T follicular helper cell (primary cell): ENCODE measurements around the gene C20orf204.
"Not testable (repeated sequence)": the region's sequence is repeated elsewhere in the genome, so short reads cannot be mapped to it uniquely, and the experiment has no call there.

ENCODE experiments used
- DNase-seq: peaks from one replicate; pipeline ENCODE4 v3.0.0-alpha.2; 2020; ENCODE audit warnings: low read depth

C20orf204 gene

GRCh38 chr20:64083378-64083803, 47.4 kb downstream of the C20orf204 start:
- DNase-seq = peak; percentile 45

GRCh38 chr20:64083804-64084684, 48.1 kb downstream of the C20orf204 start, which contains the start of gene LKAAEAR1:
Gene LKAAEAR1, minus strand, starts transcription at chr20:64084398. Its CDS starts 179 bp downstream, at chr20:64084219.
- no peak for DNase-seq

- no peak for DNase-seq
Observed at GRCh38 chr20:64084685-64085152, 48.7 kb downstream of the C20orf204 start.

- DNase-seq = no peak
Observed at GRCh38 chr20:64086801-64087200, 50.8 kb downstream of the C20orf204 start.

GRCh38 chr20:64087226-64087825, 51.3 kb downstream of the C20orf204 start:
- DNase-seq = not testable (repeated sequence)

- not testable (repeated sequence) for DNase-seq
Observed at GRCh38 chr20:64088586-64088985, 52.6 kb downstream of the C20orf204 start.
